ENCODE data around the gene TP53I11.

DNA sequence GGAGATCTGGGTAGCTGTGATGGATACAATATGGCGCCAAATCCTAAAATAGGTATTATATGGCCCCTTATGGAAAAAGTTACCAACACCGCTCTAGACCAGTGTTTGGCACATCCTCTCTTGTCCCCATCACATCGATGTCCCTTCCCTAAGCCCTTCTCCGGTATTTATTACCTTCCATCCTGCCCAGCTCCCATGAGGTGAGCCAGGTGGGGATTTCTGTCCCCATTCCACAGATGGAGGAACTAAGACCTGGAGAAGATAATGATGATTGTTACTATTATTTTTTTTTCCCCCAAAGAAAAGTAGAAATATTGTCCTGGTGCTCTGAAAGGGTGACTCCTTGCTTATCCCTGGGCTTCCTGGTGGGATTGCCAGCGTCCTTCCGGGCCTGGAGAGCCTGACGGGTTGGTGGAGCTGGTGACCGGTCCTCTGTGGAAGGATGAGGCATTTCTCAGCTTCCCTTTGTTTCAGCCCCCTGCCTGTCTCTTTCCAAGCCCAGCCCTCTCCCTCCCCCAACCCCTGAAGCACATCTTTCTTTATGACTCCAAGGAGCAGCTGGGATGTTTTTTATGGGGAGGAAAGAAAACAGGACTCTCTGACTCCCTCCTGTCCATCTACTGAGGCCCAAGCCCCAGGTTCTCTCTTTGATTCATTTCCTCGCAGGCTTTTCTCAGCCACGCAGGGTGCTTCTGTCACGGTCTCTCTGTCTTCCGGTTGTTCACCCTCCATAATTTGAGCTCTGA lies 65.4 kb downstream of the TP53I11 start:
- TF ChIP-seq ARNTL (CRISPR knock-in tag; IDR thresholded peaks at IDR 0.05; ENCODE audit: borderline replicate concordance, low read depth) (no peak), ZFP3 (CRISPR knock-in tag; IDR thresholded peaks at IDR 0.05) (no peak), OSR1 (CRISPR knock-in tag; IDR thresholded peaks at IDR 0.05) (no peak), PATZ1 (CRISPR knock-in tag; IDR thresholded peaks at IDR 0.05; ENCODE audit: borderline replicate concordance) (no peak), CSDC2 (CRISPR knock-in tag; IDR thresholded peaks at IDR 0.05) (no peak), ZC3H10 (CRISPR knock-in tag; IDR thresholded peaks at IDR 0.05) (no peak), ZNF70 (CRISPR knock-in tag; IDR thresholded peaks at IDR 0.05) (no peak), RARB (CRISPR knock-in tag; IDR thresholded peaks at IDR 0.05) (no peak), CSRNP3 (CRISPR knock-in tag; IDR thresholded peaks at IDR 0.05) (no peak), TCF4 (CRISPR knock-in tag; IDR thresholded peaks at IDR 0.05; ENCODE audit: borderline replicate concordance) (no peak), SNAI2 (CRISPR knock-in tag; IDR thresholded peaks at IDR 0.05) (no peak)
- TF ChIP-seq, protein P1, sequence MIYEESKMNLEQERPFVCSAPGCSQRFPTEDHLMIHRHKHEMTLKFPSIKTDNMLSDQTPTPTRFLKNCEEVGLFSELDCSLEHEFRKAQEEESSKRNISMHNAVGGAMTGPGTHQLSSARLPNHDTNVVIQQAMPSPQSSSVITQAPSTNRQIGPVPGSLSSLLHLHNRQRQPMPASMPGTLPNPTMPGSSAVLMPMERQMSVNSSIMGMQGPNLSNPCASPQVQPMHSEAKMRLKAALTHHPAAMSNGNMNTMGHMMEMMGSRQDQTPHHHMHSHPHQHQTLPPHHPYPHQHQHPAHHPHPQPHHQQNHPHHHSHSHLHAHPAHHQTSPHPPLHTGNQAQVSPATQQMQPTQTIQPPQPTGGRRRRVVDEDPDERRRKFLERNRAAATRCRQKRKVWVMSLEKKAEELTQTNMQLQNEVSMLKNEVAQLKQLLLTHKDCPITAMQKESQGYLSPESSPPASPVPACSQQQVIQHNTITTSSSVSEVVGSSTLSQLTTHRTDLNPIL (CRISPR knock-in tag; IDR thresholded peaks at IDR 0.05; ENCODE audit: low read depth) = no peak
- TF ChIP-seq, protein P2, sequence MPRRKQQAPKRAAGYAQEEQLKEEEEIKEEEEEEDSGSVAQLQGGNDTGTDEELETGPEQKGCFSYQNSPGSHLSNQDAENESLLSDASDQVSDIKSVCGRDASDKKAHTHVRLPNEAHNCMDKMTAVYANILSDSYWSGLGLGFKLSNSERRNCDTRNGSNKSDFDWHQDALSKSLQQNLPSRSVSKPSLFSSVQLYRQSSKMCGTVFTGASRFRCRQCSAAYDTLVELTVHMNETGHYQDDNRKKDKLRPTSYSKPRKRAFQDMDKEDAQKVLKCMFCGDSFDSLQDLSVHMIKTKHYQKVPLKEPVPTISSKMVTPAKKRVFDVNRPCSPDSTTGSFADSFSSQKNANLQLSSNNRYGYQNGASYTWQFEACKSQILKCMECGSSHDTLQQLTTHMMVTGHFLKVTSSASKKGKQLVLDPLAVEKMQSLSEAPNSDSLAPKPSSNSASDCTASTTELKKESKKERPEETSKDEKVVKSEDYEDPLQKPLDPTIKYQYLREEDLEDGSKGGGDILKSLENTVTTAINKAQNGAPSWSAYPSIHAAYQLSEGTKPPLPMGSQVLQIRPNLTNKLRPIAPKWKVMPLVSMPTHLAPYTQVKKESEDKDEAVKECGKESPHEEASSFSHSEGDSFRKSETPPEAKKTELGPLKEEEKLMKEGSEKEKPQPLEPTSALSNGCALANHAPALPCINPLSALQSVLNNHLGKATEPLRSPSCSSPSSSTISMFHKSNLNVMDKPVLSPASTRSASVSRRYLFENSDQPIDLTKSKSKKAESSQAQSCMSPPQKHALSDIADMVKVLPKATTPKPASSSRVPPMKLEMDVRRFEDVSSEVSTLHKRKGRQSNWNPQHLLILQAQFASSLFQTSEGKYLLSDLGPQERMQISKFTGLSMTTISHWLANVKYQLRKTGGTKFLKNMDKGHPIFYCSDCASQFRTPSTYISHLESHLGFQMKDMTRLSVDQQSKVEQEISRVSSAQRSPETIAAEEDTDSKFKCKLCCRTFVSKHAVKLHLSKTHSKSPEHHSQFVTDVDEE (CRISPR knock-in tag; IDR thresholded peaks at IDR 0.05) = no peak
